Superior temporal gyrus (tissue), 1 donor: ENCODE results near the gene MDC1.
"Not testable (repeated sequence)": the region's sequence is repeated elsewhere in the genome, so short reads cannot be mapped to it uniquely, and the experiment has no call there.

Experiments used
- DNase-seq: peaks from one replicate; pipeline ENCODE4 v3.0.0-alpha.2; 2016; ENCODE audit errors: extremely low spot score

Gene MDC1, protein sequence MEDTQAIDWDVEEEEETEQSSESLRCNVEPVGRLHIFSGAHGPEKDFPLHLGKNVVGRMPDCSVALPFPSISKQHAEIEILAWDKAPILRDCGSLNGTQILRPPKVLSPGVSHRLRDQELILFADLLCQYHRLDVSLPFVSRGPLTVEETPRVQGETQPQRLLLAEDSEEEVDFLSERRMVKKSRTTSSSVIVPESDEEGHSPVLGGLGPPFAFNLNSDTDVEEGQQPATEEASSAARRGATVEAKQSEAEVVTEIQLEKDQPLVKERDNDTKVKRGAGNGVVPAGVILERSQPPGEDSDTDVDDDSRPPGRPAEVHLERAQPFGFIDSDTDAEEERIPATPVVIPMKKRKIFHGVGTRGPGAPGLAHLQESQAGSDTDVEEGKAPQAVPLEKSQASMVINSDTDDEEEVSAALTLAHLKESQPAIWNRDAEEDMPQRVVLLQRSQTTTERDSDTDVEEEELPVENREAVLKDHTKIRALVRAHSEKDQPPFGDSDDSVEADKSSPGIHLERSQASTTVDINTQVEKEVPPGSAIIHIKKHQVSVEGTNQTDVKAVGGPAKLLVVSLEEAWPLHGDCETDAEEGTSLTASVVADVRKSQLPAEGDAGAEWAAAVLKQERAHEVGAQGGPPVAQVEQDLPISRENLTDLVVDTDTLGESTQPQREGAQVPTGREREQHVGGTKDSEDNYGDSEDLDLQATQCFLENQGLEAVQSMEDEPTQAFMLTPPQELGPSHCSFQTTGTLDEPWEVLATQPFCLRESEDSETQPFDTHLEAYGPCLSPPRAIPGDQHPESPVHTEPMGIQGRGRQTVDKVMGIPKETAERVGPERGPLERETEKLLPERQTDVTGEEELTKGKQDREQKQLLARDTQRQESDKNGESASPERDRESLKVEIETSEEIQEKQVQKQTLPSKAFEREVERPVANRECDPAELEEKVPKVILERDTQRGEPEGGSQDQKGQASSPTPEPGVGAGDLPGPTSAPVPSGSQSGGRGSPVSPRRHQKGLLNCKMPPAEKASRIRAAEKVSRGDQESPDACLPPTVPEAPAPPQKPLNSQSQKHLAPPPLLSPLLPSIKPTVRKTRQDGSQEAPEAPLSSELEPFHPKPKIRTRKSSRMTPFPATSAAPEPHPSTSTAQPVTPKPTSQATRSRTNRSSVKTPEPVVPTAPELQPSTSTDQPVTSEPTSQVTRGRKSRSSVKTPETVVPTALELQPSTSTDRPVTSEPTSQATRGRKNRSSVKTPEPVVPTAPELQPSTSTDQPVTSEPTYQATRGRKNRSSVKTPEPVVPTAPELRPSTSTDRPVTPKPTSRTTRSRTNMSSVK (N-terminal part only)

GRCh38 chr6:30717129-30717844, at the start of gene MDC1:
MDC1 (minus strand) TSS chr6:30717281; CDS start chr6:30715175, 2,106 bp downstream.
- peak; percentile 99 for DNase-seq

- no peak for DNase-seq
These were observed 49.5 kb upstream of the MDC1 start for GRCh38 chr6:30766461-30767157.

DNA sequence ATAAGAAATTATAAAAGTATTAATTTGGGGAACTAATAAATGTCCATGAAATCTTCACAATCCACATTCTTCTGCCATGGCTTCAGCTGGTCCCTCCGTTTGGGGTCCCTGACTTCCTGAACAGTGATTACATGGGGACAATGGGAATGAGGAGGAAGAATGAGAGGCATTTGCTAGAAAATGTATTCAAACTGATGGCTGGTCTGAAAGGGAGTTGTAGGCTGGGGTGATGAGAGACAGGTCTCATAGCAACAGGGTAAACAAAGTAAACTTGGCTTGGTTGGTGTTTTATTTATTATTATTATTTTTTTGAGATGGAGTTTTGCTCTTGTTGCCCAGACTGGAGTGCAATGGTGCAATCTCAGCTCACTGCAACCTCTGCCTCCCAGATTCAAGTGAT, 48.4 kb upstream of the MDC1 start:
- not testable (repeated sequence) for DNase-seq

DNA sequence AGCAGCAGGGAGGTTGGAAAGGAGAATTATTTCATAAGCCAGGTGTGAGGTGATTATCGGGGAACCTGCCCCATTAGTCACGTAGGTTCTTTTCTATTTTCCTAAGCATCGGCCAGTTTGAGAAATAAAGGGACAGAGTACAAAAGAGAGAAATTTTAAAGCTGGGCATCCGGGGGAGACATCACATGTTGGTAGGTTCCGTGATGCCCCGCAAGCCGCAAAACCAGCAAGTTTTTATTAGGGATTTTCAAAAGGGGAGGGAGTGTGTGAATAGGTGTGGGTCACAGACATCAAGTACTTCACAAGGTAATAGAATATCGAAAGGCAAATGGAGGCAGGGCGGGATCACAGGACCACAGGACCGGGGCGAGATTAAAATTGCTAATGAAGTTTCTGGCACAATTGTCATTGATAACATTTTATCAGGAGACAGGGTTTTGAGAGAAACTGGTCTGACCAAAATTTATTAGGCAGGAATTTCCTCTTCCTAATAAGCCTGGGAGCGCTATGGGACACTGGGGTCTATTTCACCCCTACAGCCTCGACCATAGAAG, 47.5 kb upstream of the MDC1 start:
- DNase-seq, result not testable (repeated sequence)

DNA sequence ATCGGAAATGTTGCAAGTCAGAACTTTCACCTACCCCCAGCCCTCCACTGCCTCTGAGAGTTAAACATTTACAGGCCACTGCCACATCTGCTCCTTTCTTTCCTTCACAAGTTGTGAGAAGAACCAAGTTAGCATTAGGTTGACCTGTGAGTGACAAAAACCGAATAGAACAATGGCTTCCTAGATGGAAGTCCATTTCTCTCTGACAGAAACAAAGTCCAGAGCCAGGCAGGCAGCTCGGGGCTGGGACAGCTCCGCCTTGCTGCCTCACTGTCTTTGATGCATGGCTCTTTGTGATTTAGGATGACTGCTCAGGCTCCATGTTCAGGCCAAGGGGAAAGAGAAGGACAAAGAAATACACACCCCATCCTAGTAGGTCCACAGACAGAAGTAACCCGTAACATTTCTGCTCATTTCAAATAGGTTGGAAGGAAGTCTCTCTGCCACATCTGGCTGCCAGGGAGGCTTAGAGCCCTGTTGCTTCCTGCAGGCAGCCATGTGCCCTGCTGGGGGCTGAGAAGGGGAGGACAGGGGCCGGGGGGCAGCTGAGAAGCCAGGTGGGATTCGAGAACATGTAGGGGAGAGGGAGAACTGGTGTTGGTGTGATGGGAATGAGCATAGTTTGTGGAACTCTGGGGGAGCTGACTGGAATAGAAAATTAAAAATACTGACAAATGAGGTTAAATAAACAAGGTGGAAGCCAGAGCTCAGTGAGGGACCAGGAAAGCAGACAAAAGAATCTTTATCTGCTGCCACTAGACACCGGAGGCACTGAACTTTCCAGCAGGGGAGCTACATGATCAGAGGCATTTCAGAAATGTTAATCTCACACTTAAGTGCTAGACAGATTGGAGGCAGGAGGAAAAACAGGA, 46.8 kb upstream of the MDC1 start:
- no peak for DNase-seq

DNA sequence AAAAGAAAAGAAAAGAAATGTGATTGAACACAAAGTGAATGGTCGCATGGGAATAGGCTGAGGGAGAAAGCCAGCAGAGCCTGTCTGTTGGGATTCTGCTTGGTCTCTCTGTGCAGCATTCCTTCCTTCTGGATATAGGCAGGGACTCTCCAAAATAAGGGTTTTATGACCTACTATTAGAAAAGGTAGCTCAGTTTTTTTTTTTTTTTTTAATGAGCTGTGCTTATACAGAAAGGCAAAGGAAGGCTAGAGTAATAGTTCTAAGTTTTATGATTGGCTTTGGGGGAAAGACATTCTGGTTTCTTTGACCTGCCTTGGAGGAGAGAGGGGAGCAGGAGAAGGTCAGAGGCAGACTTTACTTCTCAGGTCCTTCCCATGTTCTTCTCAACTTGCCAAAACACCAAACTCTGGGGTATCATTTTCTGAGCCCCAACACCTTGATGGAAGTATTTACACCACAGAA, 46.1 kb upstream of the MDC1 start:
- no peak for DNase-seq

GRCh38 chr6:30761791-30762429, 44.8 kb upstream of the MDC1 start:
- DNase-seq, result no peak

- DNase-seq, result no peak
These were observed 43.5 kb upstream of the MDC1 start for GRCh38 chr6:30760549-30760948.

DNA sequence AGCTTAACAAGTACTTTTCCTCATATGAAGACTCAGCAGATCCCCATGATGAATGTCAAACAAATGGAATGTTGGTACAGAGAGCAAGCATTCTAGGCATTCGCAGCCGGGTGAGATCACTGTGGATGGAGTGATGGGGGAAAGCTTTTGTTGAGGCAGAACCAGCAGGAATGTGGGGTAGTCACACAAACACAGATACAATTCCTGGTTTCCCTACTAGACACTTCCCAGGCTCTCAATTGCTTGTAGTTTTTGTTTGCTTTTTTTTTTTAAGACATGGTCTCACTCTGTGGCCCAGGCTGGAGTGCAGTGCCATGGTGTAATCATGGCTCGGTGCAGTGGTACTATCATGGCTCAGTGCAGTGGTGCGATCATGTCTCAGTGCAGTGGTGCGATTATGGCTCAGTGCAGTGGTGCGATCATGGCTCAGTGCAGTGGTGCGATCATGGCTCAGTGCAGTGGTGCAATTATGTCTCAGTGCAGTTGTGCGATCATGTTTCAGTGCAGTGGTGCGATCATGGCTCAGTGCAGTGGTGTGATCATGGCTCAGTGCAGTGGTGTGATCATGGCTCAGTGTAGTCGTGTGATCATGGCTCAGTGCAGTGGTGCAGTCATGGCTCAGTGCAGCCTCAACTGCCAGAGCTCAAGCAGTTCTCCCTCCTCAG, 42.6 kb upstream of the MDC1 start:
- no peak for DNase-seq

GRCh38 chr6:30757261-30757904, 40.3 kb upstream of the MDC1 start:
- no peak for DNase-seq

DNA sequence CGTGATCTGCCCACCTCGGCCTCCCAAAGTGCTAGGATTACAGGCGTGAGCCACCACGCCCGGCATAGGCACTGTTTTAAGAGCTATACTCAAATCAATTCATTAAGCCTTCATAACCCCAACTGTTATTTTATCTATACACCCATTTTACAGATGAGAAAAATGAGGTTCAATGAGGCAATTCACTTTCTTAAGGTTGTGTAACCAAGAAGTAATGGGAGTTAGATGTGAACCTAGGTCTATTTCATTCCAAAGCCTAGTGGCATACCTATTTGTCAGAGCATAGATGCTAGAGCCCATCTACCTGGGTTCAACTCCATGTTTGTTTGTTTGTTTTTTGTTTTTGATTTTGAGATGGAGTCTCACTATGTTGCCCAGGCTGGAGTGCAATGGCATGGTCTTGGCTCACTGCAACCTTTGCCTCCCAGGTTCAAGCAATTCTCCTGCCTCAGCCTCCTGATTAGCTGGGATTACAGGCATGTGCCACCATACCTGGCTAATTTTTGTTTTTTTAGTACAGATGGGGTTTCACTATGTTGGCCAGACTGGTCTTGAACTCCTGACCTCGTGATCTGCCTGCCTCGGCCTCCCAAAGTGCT, 39.4 kb upstream of the MDC1 start:
- not testable (repeated sequence) for DNase-seq

DNA sequence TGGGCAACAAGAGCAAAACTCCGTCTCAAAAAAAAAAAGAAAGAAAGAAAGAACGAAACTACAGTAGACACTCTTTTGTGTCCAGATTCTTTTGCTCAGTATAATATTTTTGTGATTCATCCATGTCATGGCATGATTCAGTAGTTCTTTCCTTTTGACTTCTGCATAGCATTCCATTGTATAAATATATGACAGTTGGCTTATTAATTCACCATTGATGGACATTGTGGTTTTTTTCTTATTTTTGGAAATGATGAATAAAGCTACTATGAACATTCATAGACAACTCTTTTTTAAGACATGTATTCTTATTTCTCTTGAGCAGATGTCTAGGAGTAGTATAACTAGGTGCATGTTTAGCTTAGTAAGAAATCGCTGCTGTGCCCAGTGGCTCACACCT, 37.5 kb upstream of the MDC1 start:
- DNase-seq, result no peak

DNA sequence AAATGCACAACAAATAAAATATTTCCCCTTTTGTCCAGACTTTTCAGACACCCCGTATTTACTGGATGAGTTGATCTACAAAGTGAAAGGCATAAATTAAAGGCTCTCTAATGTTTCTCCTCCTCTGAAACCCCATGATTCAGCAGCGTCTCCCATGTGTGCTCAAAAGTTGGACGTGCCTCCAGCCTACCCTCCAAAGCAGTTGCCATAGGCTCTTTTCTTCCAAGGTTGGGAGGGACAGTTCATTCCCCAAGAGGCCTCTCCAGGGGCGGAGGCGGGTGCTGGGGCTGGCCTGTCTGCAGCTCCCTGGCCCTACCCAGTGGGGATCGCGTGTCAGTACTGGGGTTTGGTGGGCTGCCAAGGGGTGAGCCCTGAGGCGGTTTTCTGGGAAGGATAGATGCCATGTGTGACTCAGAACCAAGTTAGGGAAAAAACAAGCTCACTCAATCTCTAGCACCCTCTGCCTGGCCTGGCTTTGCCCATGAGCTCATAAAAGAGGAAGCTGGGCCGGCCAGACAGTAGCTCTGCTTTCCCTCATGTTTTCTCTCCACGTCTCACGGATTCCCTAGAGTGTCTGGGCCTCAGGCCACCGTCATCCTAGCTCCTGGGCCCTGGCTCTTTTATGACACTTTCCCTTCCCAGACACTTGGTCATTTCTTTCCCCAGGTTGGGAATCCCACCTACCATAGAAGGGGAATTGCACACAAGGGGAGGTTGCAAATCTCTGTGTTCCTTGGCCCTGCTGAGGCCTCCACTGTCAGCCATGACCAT, 35.3 kb upstream of the MDC1 start:
- no peak for DNase-seq

DNA sequence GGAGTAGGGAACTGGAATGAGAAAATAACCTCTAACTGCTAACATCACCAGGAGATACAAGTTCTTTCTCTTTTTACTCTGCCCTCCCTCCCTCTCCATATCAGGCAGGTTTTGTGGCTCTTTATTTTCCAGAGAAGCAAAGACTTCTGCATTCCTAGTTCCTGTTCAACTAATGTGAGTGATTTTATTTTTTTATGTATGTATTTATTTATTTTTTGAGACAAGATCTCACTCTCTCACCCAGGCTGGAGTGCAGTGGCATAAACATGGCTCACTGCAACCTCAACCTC, 33.2 kb upstream of the MDC1 start:
- no peak for DNase-seq

- DNase-seq, result no peak
These were observed 32.7 kb upstream of the MDC1 start for GRCh38 chr6:30749554-30750378.
